MM.1S (cell line): Measurements from ENCODE around the gene MBD5.

Experiments used
- DNase-seq: peaks from one replicate; pipeline ENCODE4 v3.0.0-alpha.2; 2015
- H2AFZ ChIP-seq: fragments of 300-600 bp; sonication (generic); 2 replicates; pipeline ENCODE4 v1.6.0; 2016; ENCODE audit warnings: antibody characterized with exemption, low read length
- H3F3A ChIP-seq: fragments of 300-600 bp; sonication (generic); 2 replicates; pipeline ENCODE4 v1.6.1; 2016; ENCODE audit warnings: mild to moderate bottlenecking, antibody characterized with exemption, low read length, moderate library complexity, mixed read lengths; ENCODE audit not compliant: insufficient read depth
- H3K27ac ChIP-seq: fragments of 300-600 bp; sonication (generic); 2 replicates; pipeline ENCODE4 v1.5.1; 2016; ENCODE audit warnings: mild to moderate bottlenecking, low read length
- H3K27me3 ChIP-seq: fragments of 300-600 bp; sonication (generic); replicated peaks from 2 replicates; pipeline ENCODE4 v1.6.0; 2016; ENCODE audit warnings: low read length; ENCODE audit not compliant: insufficient read depth
- H3K36me3 ChIP-seq: fragments of 300-600 bp; sonication (generic); replicated peaks from 2 replicates; pipeline ENCODE4 v1.6.1; 2016; ENCODE audit warnings: mild to moderate bottlenecking, low read length, mixed read lengths; ENCODE audit not compliant: insufficient read depth
- H3K4me1 ChIP-seq: fragments of 300-600 bp; sonication (generic); 2 replicates; pipeline ENCODE4 v1.6.1; 2016; ENCODE audit warnings: low read length, mixed read lengths
- H3K4me2 ChIP-seq: fragments of 300-600 bp; sonication (generic); 2 replicates; pipeline ENCODE4 v1.6.0; 2016; ENCODE audit warnings: low read depth, low read length
- H3K4me3 ChIP-seq: fragments of 300-600 bp; sonication (generic); 2 replicates; pipeline ENCODE4 v1.5.1; 2016; ENCODE audit warnings: low read length, mixed read lengths
- H3K79me2 ChIP-seq: fragments of 300-600 bp; sonication (generic); 2 replicates; pipeline ENCODE4 v1.6.1; 2016; ENCODE audit warnings: mixed run types, low read length, mixed read lengths
- H3K9ac ChIP-seq: fragments of 300-600 bp; sonication (generic); 2 replicates; pipeline ENCODE4 v1.6.1; 2016; ENCODE audit warnings: low read length, mixed read lengths
- H3K9me2 ChIP-seq: fragments of 300-600 bp; sonication (generic); replicated peaks from 2 replicates; pipeline ENCODE4 v1.6.1; 2016; ENCODE audit warnings: mild to moderate bottlenecking, low read length, mixed read lengths; ENCODE audit not compliant: insufficient read depth
- H3K9me3 ChIP-seq: fragments of 300-600 bp; sonication (generic); replicated peaks from 2 replicates; pipeline ENCODE4 v1.6.1; 2016; ENCODE audit warnings: mild to moderate bottlenecking, low read length, mixed read lengths; ENCODE audit not compliant: insufficient read depth
- H4K20me1 ChIP-seq: fragments of 300-600 bp; sonication (generic); 2 replicates; pipeline ENCODE4 v1.6.1; 2016; ENCODE audit warnings: mild to moderate bottlenecking, low read length, moderate library complexity, mixed read lengths; ENCODE audit not compliant: insufficient read depth
- EZH2 ChIP-seq: fragments of 300-600 bp; sonication (generic); optimal IDR thresholded peaks from 2 replicates; pipeline ENCODE3; 2017; ENCODE audit warnings: low read depth, mild to moderate bottlenecking, antibody characterized with exemption, low read length, mixed read lengths
- EZH2phosphoT487 ChIP-seq: fragments of 300-600 bp; sonication (generic); IDR thresholded peaks from 2 replicates; pipeline ENCODE4 v1.6.1; 2018; ENCODE audit warnings: antibody characterized with exemption, low read length
- TF ChIP-seq, protein P1 (sequence below): fragments of 300-600 bp; sonication (generic); IDR thresholded peaks from 2 replicates; pipeline ENCODE4 v1.5.1; 2016; ENCODE audit warnings: antibody characterized with exemption, low read length, mixed read lengths

The MBD5 gene

DNA sequence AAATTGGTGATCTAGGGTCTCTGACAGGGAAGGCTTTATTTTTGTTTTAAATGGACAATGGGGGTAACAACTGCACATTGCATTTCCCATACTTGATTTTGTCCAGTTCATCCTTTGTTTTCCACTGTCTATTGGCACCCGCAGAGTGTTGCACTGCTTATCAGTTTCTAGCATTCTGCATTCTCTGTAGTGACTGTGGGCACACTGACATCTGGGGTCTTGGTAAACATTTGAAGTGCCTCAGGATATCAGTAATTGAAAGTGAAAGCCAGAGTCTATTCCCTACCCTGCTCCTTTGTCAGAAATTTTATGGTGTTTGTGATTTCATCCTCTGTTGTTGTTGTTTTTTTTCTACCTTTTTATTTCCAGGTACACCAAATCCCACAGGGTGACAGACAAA lies 491.6 kb downstream of the MBD5 start:
- Histone ChIP-seq H3K9ac (no peak overlapping the region), H3K27ac (no peak overlapping the region; the same call in 1 of the 2 replicates), H3K9me2 (no peaks in the 10 kb centered on the region), H3F3A (peaks cover 13% of the 10 kb centered on the region), H2AFZ (no peak overlapping the region), H3K79me2 (no peaks in the 10 kb centered on the region), H3K36me3 (no peaks in the 10 kb centered on the region), H3K4me2 (peak overlapping the region; percentile 44; the same call in 1 of the 2 replicates), H4K20me1 (no peaks in the 10 kb centered on the region), H3K9me3 (no peaks in the 10 kb centered on the region), H3K4me3 (no peak overlapping the region), H3K27me3 (no peaks in the 10 kb centered on the region), H3K4me1 (peaks cover 47% of the 10 kb centered on the region)
- TF ChIP-seq EZH2, result no peak
- TF ChIP-seq EZH2phosphoT487, result no peak
- TF ChIP-seq, protein P1, sequence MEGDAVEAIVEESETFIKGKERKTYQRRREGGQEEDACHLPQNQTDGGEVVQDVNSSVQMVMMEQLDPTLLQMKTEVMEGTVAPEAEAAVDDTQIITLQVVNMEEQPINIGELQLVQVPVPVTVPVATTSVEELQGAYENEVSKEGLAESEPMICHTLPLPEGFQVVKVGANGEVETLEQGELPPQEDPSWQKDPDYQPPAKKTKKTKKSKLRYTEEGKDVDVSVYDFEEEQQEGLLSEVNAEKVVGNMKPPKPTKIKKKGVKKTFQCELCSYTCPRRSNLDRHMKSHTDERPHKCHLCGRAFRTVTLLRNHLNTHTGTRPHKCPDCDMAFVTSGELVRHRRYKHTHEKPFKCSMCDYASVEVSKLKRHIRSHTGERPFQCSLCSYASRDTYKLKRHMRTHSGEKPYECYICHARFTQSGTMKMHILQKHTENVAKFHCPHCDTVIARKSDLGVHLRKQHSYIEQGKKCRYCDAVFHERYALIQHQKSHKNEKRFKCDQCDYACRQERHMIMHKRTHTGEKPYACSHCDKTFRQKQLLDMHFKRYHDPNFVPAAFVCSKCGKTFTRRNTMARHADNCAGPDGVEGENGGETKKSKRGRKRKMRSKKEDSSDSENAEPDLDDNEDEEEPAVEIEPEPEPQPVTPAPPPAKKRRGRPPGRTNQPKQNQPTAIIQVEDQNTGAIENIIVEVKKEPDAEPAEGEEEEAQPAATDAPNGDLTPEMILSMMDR, result no peak
- no peak for DNase-seq

DNA sequence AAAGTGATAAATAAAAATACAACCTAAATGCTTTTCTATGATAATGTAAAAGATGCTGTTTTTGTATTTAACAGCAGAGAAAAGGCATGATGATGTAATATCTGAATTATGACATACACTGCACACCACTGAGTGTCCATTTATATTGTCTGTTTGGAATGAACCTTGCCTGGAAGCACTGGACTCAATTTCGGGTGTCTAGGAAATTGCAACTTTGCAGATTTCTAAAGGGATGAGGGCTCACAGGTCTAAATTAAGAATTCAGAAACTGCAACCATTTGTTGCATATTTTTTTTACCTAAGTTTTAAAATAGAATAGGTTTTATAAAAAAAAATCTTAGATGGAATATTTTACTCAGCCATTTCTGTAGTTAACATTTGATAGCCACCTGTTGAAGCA lies 492.5 kb downstream of the MBD5 start:
- no peaks in the 10 kb centered on the region for H3K36me3 ChIP-seq
- DNase-seq, result peak; percentile 58
- H3K27me3 ChIP-seq, result no peaks in the 10 kb centered on the region
- H3K79me2 ChIP-seq, result no peaks in the 10 kb centered on the region
- no peak overlapping the region for H3K4me3 ChIP-seq
- no peaks in the 10 kb centered on the region for H3K9me2 ChIP-seq
- peaks cover 47% of the 10 kb centered on the region for H3K4me1 ChIP-seq
- no peaks in the 10 kb centered on the region for H3K9me3 ChIP-seq
- H3K27ac ChIP-seq, result peak overlapping the region; percentile 44; the same call in 1 of the 2 replicates
- no peak overlapping the region for H2AFZ ChIP-seq
- H3K4me2 ChIP-seq, result peak overlapping the region; percentile 44; the same call in 1 of the 2 replicates
- no peak overlapping the region for H3K9ac ChIP-seq
- no peaks in the 10 kb centered on the region for H4K20me1 ChIP-seq
- H3F3A ChIP-seq, result peaks cover 13% of the 10 kb centered on the region
- TF ChIP-seq, protein P1, result no peak

DNA sequence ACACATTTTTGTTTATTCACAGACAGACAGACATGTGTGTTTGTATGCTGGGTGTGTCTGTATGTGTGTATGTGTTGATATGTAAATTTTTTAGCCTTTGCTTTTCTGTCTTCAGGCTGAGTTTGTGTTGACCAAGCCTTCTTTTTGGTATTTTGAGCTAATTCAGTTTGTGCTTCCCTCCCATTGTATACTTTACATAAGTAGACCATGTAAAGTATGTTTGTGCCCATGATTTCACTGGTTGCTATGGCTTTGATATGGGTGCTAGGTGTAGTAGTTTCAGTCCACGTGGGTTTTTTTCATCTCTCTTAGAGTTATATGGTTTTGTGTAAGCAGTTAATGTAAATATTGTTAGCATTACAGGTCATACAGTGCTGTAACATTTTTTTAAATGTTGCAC lies 494.2 kb downstream of the MBD5 start:
- no peak for DNase-seq
- H3K9me2 ChIP-seq, result no peaks in the 10 kb centered on the region
- TF ChIP-seq, protein P1, result no peak
- TF ChIP-seq EZH2phosphoT487, result no peak
- TF ChIP-seq EZH2, result no peak
- H3K79me2 ChIP-seq, result no peaks in the 10 kb centered on the region
- H3K4me3 ChIP-seq, result no peak overlapping the region
- peak overlapping the region; percentile 15; the same call in 1 of the 2 replicates for H3K27ac ChIP-seq
- peaks cover 42% of the 10 kb centered on the region for H3K4me1 ChIP-seq
- peaks cover 13% of the 10 kb centered on the region for H3F3A ChIP-seq
- no peaks in the 10 kb centered on the region for H4K20me1 ChIP-seq
- no peaks in the 10 kb centered on the region for H3K27me3 ChIP-seq
- no peak overlapping the region for H3K9ac ChIP-seq
- no peak overlapping the region for H2AFZ ChIP-seq
- peak overlapping the region; percentile 38; the same call in 1 of the 2 replicates for H3K4me2 ChIP-seq
- H3K9me3 ChIP-seq, result no peaks in the 10 kb centered on the region
- H3K36me3 ChIP-seq, result no peaks in the 10 kb centered on the region
